Testis (tissue), 2 donors: ENCODE data around the gene DLL3.

Experiments used
- CTCF ChIP-seq, 3 experiments: fragments of 450-650 bp in 2 of 3; fragments of 200-600 bp in 1 of 3; sonication (generic) in 1 of 3; IDR thresholded peaks; one replicate each; pipeline ENCODE4 v1.5.1; 2016 to 2019; ENCODE audit warnings: antibody characterized with exemption in 3 of 3, mild to moderate bottlenecking in 2 of 3, moderate library complexity in 1 of 3
- POLR2A ChIP-seq: fragments of 450-650 bp; IDR thresholded peaks from one replicate; pipeline ENCODE4 v1.6.1; 2017; ENCODE audit warnings: antibody characterized with exemption, mild to moderate bottlenecking, moderate library complexity

- no peak for TF ChIP-seq CTCF (IDR thresholded peaks at IDR 0.05)
- TF ChIP-seq POLR2A, result no peak
Observed at GRCh38 chr19:39525205-39525604, 26.5 kb downstream of the DLL3 start.
